Endothelial cell of umbilical vein (primary cell): ENCODE data around the gene ZCWPW1.

Experiments
- EZH2 ChIP-seq: IDR thresholded peaks from 2 replicates; pipeline ENCODE4 v1.6.1; 2012; ENCODE audit warnings: borderline replicate concordance, low read depth, mild to moderate bottlenecking, moderate library complexity, low read length, inconsistent platforms; ENCODE audit not compliant: severe bottlenecking
- JUN ChIP-seq: IDR thresholded peaks from 2 replicates; pipeline ENCODE4 v1.6.1; 2011; ENCODE audit warnings: borderline replicate concordance, low read depth; ENCODE audit not compliant: insufficient read length, insufficient read depth
- MYC ChIP-seq: IDR thresholded peaks from one replicate; pipeline ENCODE4 v1.6.1; 2011; ENCODE audit warnings: mild to moderate bottlenecking, low read depth, low read length
- POLR2A ChIP-seq: IDR thresholded peaks from 2 replicates; pipeline ENCODE4 v1.6.1; 2012; ENCODE audit warnings: low read depth, mild to moderate bottlenecking, control low read depth, low read length
- POLR2AphosphoS5 ChIP-seq: IDR thresholded peaks from 2 replicates; pipeline ENCODE4 v1.6.1; 2012; ENCODE audit warnings: low read depth, mild to moderate bottlenecking, control low read depth, low read length, moderate library complexity; ENCODE audit not compliant: insufficient read depth
- TF ChIP-seq, protein P1 (sequence below), 2 donors: IDR thresholded peaks; 1 replicate in 1 of 2; 2 replicates in 1 of 2; pipeline ENCODE4 v1.5.1; 2011; ENCODE audit warnings: low read length in 2 of 2, mild to moderate bottlenecking in 2 of 2, moderate library complexity in 2 of 2, control low read depth in 1 of 2, inconsistent platforms in 1 of 2, low read depth in 1 of 2; ENCODE audit not compliant: insufficient read depth in 1 of 2; ENCODE audit errors: extremely low read depth in 1 of 2
- TF ChIP-seq, protein P2 (sequence below): IDR thresholded peaks from 2 replicates; pipeline ENCODE4 v1.6.1; 2011; ENCODE audit not compliant: insufficient read depth, insufficient read length

DNA sequence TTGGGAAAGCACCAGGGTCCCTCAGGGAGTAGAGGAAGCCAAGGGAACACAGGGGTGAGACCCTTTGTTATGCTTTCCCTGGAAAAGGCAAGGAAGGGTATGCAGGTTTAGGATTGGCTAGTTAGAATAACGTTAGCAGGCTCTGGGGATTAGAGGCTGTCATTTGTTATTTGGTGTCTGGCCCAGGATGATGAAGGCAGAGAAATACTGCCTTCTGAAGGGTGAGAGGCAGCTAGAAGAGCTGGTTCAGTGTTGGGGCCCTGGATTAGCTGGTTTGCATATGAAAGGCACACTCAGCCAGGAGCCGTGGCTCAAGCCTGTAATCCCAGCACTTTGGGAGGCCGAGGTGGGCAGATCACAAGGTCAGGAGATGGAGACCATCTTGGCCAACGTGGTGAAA, 58.2 kb downstream of the ZCWPW1 start:
- TF ChIP-seq POLR2A = no peak
- TF ChIP-seq, protein P1, sequence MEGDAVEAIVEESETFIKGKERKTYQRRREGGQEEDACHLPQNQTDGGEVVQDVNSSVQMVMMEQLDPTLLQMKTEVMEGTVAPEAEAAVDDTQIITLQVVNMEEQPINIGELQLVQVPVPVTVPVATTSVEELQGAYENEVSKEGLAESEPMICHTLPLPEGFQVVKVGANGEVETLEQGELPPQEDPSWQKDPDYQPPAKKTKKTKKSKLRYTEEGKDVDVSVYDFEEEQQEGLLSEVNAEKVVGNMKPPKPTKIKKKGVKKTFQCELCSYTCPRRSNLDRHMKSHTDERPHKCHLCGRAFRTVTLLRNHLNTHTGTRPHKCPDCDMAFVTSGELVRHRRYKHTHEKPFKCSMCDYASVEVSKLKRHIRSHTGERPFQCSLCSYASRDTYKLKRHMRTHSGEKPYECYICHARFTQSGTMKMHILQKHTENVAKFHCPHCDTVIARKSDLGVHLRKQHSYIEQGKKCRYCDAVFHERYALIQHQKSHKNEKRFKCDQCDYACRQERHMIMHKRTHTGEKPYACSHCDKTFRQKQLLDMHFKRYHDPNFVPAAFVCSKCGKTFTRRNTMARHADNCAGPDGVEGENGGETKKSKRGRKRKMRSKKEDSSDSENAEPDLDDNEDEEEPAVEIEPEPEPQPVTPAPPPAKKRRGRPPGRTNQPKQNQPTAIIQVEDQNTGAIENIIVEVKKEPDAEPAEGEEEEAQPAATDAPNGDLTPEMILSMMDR (IDR thresholded peaks at IDR 0.05; ENCODE audit: extremely low read depth in 1 of 2, insufficient read depth in 1 of 2, low read depth in 1 of 2, low read length in 2 of 2) = no peak
- TF ChIP-seq, protein P2, sequence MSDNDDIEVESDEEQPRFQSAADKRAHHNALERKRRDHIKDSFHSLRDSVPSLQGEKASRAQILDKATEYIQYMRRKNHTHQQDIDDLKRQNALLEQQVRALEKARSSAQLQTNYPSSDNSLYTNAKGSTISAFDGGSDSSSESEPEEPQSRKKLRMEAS = no peak
- TF ChIP-seq POLR2AphosphoS5 = no peak
- no peak for TF ChIP-seq EZH2
- no peak for TF ChIP-seq MYC
- TF ChIP-seq JUN = no peak
